Myocyte (in vitro differentiated cells): ENCODE measurements around the gene C1orf167. TPM values are rescaled to one million over a fixed set of nuclear protein-coding genes. Genes with fewer than 3 reads are reported as not detected.

Experiments
- DNase-seq: peaks from one replicate; pipeline ENCODE4 v3.0.0-alpha.2; 2012; ENCODE audit warnings: low read depth
- total RNA-seq: library from RNA; depleted of rRNA; stranded (reverse); fragments of >200 nt; gene quantifications from 2 replicates; pipeline ENCODE4 v1.2.3, GENCODE V29; 2014

The C1orf167 gene
- total RNA-seq, 1 donor from 2014 or later: 5.1 TPM

- peak; percentile 53 for DNase-seq
Observed at GRCh38 chr1:11831945-11832725, 70.1 kb downstream of the C1orf167 start.

GRCh38 chr1:11833497-11833896, 71.5 kb downstream of the C1orf167 start:
- no peak for DNase-seq

- no peak for DNase-seq
Observed at GRCh38 chr1:11833900-11834299, 71.9 kb downstream of the C1orf167 start.

GRCh38 chr1:11835441-11836225, 73.6 kb downstream of the C1orf167 start:
- DNase-seq: no peak

GRCh38 chr1:11836955-11837766, 75.2 kb downstream of the C1orf167 start:
- no peak for DNase-seq

- DNase-seq: no peak
Observed at GRCh38 chr1:11837767-11838348, 75.9 kb downstream of the C1orf167 start.

GRCh38 chr1:11838349-11839272, 76.6 kb downstream of the C1orf167 start:
- peak; percentile 54 for DNase-seq

Other genes with a start within 250 kb of the C1orf167 start
- 1.0 TPM in 1 of 2 replicates, not detected in the other for gene FBXO2, start 107.8 kb upstream of the C1orf167 start, total RNA-seq
- gene FBXO44, start 107.3 kb upstream of the C1orf167 start, total RNA-seq: 5.0 and 6.8 TPM in 2 replicates
- 3.0 and 4.3 TPM in 2 replicates for gene FBXO6, start 98.0 kb upstream of the C1orf167 start, total RNA-seq
- 52.8 and 53.3 TPM in 2 replicates for gene MAD2L2, start 81.0 kb upstream of the C1orf167 start, total RNA-seq
- 0.53 and 1.7 TPM in 2 replicates for gene DRAXIN, start 70.5 kb upstream of the C1orf167 start, total RNA-seq
- 34.1 and 44.5 TPM in 2 replicates for gene AGTRAP, start 26.1 kb upstream of the C1orf167 start, total RNA-seq
- gene MTHFR, start 43.8 kb downstream of the C1orf167 start, total RNA-seq: 32.5 and 39.6 TPM in 2 replicates
- gene CLCN6, start 44.0 kb downstream of the C1orf167 start, total RNA-seq: 16.0 and 22.2 TPM in 2 replicates
- 0.47 and 1.3 TPM in 2 replicates for gene NPPA, start 85.6 kb downstream of the C1orf167 start, total RNA-seq
- gene NPPB, start 96.8 kb downstream of the C1orf167 start, total RNA-seq: not detected in 2 replicates
- gene KIAA2013, start 164.2 kb downstream of the C1orf167 start, total RNA-seq: 102 and 105 TPM in 2 replicates
- gene PLOD1, start 172.5 kb downstream of the C1orf167 start, total RNA-seq: 144 and 152 TPM in 2 replicates
- 76.1 and 80.5 TPM in 2 replicates for gene MFN2, start 218.3 kb downstream of the C1orf167 start, total RNA-seq